WTC11 (cell line): ENCODE measurements around the gene PPP1R36.

Experiments used
- JUN ChIP-seq: sonication (generic); formaldehyde crosslinking; IDR thresholded peaks from 2 replicates; pipeline ENCODE4 v1.8.0; 2023; ENCODE audit warnings: mild to moderate bottlenecking, missing genetic modification reagents
- NR3C1 ChIP-seq: sonication (generic); formaldehyde crosslinking; conservative IDR thresholded peaks from 2 replicates; pipeline ENCODE4 v1.8.1; 2023; ENCODE audit warnings: low read depth, mild to moderate bottlenecking, missing genetic modification reagents
- SP1 ChIP-seq: sonication (generic); formaldehyde crosslinking; conservative IDR thresholded peaks from 2 replicates; pipeline ENCODE4 v1.8.1; 2022; ENCODE audit warnings: missing genetic modification reagents
- ZBTB21 ChIP-seq: sonication (generic); formaldehyde crosslinking; IDR thresholded peaks from 2 replicates; pipeline ENCODE4 v1.8.1; 2023; ENCODE audit warnings: mild to moderate bottlenecking, missing genetic modification reagents, borderline replicate concordance
- TF ChIP-seq, protein P1 (sequence below): sonication (generic); formaldehyde crosslinking; IDR thresholded peaks from 2 replicates; pipeline ENCODE4 v1.8.1; 2022; ENCODE audit warnings: low read depth, mild to moderate bottlenecking, moderate library complexity, missing genetic modification reagents, borderline replicate concordance
- TF ChIP-seq, protein P2 (sequence below): fragments of 200-600 bp; IDR thresholded peaks from 2 replicates; pipeline ENCODE4 v1.8.0; 2022; ENCODE audit warnings: antibody characterized with exemption
- TF ChIP-seq, protein P3 (sequence below): sonication (generic); formaldehyde crosslinking; IDR thresholded peaks from 2 replicates; pipeline ENCODE4 v1.8.1; 2023; ENCODE audit warnings: mild to moderate bottlenecking, missing genetic modification reagents, moderate library complexity
- TF ChIP-seq, protein P4 (sequence below): sonication (generic); formaldehyde crosslinking; conservative IDR thresholded peaks from 2 replicates; pipeline ENCODE4 v1.8.1; 2023; ENCODE audit warnings: mild to moderate bottlenecking, low read depth, missing genetic modification reagents, moderate library complexity
- TF ChIP-seq, protein P5 (sequence below): sonication (generic); formaldehyde crosslinking; IDR thresholded peaks from 2 replicates; pipeline ENCODE4 v1.8.1; 2023; ENCODE audit warnings: mild to moderate bottlenecking, moderate library complexity, missing genetic modification reagents
- TF ChIP-seq, protein P6 (sequence below): sonication (generic); formaldehyde crosslinking; conservative IDR thresholded peaks from 2 replicates; pipeline ENCODE4 v1.8.1; 2022; ENCODE audit warnings: mild to moderate bottlenecking, missing genetic modification reagents
- TF ChIP-seq, protein P7 (sequence below): sonication (generic); formaldehyde crosslinking; IDR thresholded peaks from 2 replicates; pipeline ENCODE4 v1.8.1; 2022; ENCODE audit warnings: mild to moderate bottlenecking, missing genetic modification reagents, moderate library complexity, borderline replicate concordance

DNA sequence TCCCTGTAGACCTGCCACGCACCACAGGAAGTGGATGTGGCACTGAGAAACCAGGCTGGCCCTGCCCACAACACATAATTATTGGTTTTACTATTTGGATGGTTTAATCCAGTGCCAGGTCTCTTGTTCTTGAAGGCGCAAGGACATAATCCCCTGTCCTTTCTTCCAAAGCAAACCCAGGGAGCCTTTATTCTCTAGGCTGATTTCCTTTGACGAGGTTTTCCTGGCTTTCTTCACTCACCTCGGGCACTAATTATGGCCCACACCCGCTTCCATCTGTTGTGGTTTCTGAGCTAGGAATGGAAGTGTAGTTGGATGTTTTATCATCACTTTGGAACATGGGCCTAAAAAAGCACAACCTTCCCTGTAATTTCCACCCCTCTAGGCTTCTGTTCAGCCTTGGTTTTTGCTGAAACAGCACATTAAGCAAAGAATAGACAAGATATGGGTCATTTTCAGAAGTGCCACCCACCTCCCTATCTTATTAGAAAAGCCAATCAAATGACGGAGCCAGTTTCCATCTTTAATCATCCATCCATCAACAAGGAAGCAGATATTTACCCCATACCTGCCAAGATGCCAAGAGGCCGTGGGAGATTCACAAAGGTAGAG lies 73.9 kb downstream of the PPP1R36 start:
- TF ChIP-seq, protein P1, sequence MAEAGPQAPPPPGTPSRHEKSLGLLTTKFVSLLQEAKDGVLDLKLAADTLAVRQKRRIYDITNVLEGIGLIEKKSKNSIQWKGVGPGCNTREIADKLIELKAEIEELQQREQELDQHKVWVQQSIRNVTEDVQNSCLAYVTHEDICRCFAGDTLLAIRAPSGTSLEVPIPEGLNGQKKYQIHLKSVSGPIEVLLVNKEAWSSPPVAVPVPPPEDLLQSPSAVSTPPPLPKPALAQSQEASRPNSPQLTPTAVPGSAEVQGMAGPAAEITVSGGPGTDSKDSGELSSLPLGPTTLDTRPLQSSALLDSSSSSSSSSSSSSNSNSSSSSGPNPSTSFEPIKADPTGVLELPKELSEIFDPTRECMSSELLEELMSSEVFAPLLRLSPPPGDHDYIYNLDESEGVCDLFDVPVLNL = no peak
- TF ChIP-seq NR3C1 (CRISPR knock-in tag) = no peak
- TF ChIP-seq, protein P2, sequence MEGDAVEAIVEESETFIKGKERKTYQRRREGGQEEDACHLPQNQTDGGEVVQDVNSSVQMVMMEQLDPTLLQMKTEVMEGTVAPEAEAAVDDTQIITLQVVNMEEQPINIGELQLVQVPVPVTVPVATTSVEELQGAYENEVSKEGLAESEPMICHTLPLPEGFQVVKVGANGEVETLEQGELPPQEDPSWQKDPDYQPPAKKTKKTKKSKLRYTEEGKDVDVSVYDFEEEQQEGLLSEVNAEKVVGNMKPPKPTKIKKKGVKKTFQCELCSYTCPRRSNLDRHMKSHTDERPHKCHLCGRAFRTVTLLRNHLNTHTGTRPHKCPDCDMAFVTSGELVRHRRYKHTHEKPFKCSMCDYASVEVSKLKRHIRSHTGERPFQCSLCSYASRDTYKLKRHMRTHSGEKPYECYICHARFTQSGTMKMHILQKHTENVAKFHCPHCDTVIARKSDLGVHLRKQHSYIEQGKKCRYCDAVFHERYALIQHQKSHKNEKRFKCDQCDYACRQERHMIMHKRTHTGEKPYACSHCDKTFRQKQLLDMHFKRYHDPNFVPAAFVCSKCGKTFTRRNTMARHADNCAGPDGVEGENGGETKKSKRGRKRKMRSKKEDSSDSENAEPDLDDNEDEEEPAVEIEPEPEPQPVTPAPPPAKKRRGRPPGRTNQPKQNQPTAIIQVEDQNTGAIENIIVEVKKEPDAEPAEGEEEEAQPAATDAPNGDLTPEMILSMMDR = no peak
- TF ChIP-seq, protein P3, sequence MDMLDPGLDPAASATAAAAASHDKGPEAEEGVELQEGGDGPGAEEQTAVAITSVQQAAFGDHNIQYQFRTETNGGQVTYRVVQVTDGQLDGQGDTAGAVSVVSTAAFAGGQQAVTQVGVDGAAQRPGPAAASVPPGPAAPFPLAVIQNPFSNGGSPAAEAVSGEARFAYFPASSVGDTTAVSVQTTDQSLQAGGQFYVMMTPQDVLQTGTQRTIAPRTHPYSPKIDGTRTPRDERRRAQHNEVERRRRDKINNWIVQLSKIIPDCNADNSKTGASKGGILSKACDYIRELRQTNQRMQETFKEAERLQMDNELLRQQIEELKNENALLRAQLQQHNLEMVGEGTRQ (CRISPR knock-in tag) = no peak
- TF ChIP-seq, protein P4, sequence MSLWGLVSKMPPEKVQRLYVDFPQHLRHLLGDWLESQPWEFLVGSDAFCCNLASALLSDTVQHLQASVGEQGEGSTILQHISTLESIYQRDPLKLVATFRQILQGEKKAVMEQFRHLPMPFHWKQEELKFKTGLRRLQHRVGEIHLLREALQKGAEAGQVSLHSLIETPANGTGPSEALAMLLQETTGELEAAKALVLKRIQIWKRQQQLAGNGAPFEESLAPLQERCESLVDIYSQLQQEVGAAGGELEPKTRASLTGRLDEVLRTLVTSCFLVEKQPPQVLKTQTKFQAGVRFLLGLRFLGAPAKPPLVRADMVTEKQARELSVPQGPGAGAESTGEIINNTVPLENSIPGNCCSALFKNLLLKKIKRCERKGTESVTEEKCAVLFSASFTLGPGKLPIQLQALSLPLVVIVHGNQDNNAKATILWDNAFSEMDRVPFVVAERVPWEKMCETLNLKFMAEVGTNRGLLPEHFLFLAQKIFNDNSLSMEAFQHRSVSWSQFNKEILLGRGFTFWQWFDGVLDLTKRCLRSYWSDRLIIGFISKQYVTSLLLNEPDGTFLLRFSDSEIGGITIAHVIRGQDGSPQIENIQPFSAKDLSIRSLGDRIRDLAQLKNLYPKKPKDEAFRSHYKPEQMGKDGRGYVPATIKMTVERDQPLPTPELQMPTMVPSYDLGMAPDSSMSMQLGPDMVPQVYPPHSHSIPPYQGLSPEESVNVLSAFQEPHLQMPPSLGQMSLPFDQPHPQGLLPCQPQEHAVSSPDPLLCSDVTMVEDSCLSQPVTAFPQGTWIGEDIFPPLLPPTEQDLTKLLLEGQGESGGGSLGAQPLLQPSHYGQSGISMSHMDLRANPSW = no peak
- no peak for TF ChIP-seq ZBTB21
- TF ChIP-seq SP1 (CRISPR knock-in tag) = no peak
- TF ChIP-seq, protein P5, sequence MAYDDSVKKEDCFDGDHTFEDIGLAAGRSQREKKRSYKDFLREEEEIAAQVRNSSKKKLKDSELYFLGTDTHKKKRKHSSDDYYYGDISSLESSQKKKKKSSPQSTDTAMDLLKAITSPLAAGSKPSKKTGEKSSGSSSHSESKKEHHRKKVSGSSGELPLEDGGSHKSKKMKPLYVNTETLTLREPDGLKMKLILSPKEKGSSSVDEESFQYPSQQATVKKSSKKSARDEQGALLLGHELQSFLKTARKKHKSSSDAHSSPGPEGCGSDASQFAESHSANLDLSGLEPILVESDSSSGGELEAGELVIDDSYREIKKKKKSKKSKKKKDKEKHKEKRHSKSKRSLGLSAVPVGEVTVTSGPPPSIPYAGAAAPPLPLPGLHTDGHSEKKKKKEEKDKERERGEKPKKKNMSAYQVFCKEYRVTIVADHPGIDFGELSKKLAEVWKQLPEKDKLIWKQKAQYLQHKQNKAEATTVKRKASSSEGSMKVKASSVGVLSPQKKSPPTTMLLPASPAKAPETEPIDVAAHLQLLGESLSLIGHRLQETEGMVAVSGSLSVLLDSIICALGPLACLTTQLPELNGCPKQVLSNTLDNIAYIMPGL (CRISPR knock-in tag) = no peak
- no peak for TF ChIP-seq JUN (CRISPR knock-in tag)
- TF ChIP-seq, protein P6, sequence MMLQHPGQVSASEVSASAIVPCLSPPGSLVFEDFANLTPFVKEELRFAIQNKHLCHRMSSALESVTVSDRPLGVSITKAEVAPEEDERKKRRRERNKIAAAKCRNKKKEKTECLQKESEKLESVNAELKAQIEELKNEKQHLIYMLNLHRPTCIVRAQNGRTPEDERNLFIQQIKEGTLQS (CRISPR knock-in tag) = no peak
- TF ChIP-seq, protein P7, sequence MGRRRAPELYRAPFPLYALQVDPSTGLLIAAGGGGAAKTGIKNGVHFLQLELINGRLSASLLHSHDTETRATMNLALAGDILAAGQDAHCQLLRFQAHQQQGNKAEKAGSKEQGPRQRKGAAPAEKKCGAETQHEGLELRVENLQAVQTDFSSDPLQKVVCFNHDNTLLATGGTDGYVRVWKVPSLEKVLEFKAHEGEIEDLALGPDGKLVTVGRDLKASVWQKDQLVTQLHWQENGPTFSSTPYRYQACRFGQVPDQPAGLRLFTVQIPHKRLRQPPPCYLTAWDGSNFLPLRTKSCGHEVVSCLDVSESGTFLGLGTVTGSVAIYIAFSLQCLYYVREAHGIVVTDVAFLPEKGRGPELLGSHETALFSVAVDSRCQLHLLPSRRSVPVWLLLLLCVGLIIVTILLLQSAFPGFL (CRISPR knock-in tag) = no peak
